ENCODE results near the gene SMYD4. TPM values are rescaled to one million over a fixed set of nuclear protein-coding genes. Genes with fewer than 3 reads are reported as not detected.

The SMYD4 gene
- total RNA-seq, 1 donor from 2014 or later, result 8.4 TPM

DNA sequence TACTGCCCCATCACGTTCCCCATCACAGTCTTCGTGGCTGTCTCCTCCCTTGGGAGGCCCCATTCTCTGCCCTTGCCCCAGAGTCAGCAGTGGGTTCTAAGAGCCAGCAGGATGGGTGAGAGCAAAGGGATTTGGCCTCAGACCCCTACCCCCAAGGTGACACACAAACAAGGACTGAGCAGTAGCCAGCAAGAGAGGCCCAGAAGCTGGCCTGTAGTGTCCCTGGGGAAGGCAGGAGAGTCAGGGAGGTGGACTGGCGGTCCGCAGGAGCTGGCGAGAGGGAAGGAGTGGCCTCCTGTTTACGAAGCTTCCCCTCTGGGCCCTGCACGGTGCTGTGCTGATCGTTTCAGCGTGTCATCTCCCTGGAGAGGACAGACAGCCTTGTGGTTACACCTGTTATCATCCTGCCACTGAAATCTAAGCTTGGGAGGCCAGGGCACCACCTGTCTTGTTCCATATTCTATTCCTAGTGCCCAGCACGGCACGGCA lies 96.8 kb downstream of the SMYD4 start:
- no peak overlapping the region for H3K4me3 Mint-ChIP-seq (ENCODE audit: unreplicated experiment)
- no peak for DNase-seq (ENCODE audit: low spot score)
- H3K4me1 Mint-ChIP-seq (ENCODE audit: low read depth), result peaks cover 23% of the 10 kb centered on the region
- no peaks in the 10 kb centered on the region for H3K9me3 Mint-ChIP-seq (ENCODE audit: low read depth)
- no peak overlapping the region for H3K27ac Mint-ChIP-seq (ENCODE audit: unreplicated experiment)
- TF ChIP-seq, protein P1, sequence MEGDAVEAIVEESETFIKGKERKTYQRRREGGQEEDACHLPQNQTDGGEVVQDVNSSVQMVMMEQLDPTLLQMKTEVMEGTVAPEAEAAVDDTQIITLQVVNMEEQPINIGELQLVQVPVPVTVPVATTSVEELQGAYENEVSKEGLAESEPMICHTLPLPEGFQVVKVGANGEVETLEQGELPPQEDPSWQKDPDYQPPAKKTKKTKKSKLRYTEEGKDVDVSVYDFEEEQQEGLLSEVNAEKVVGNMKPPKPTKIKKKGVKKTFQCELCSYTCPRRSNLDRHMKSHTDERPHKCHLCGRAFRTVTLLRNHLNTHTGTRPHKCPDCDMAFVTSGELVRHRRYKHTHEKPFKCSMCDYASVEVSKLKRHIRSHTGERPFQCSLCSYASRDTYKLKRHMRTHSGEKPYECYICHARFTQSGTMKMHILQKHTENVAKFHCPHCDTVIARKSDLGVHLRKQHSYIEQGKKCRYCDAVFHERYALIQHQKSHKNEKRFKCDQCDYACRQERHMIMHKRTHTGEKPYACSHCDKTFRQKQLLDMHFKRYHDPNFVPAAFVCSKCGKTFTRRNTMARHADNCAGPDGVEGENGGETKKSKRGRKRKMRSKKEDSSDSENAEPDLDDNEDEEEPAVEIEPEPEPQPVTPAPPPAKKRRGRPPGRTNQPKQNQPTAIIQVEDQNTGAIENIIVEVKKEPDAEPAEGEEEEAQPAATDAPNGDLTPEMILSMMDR (IDR thresholded peaks at IDR 0.05), result no peak
- peaks cover 8% of the 10 kb centered on the region for H3K36me3 Mint-ChIP-seq (ENCODE audit: low read depth)
- no peaks in the 10 kb centered on the region for H3K27me3 Mint-ChIP-seq (ENCODE audit: low read depth)

DNA sequence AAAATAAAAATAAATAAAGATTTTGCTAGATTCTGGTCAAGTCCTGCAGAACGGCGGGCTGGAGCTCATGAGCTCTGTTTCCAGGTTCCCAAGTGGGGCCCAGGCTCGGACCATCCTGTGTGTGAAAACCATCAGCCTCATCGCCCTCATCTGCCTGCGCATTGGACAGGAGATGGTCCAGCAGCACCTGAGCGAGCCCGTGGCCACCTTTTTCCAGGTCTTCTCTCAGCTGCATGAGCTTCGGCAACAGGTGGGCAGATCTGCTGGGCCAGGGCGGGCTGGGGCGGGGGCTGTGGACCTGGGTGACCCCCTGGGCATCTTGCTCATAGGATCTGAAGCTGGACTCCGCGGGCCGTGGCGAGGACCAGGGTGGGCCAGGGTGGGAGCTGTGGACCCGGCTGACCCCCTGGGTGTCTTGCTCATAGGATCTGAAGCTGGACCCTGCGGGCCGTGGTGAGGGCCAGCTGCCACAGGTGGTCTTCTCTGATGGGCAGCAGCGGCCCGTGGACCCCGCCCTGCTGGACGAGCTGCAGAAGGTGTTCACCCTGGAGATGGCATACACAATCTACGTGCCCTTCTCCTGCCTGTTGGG lies 97.4 kb downstream of the SMYD4 start:
- Mint-ChIP-seq H3K27ac (ENCODE audit: unreplicated experiment) (no peak overlapping the region), H3K27me3 (ENCODE audit: low read depth) (no peaks in the 10 kb centered on the region), H3K36me3 (ENCODE audit: low read depth) (peaks cover 8% of the 10 kb centered on the region), H3K4me1 (ENCODE audit: low read depth) (peaks cover 23% of the 10 kb centered on the region), H3K4me3 (ENCODE audit: unreplicated experiment) (no peak overlapping the region), H3K9me3 (ENCODE audit: low read depth) (no peaks in the 10 kb centered on the region)
- TF ChIP-seq, protein P1 (IDR thresholded peaks at IDR 0.05), result no peak
- no peak for DNase-seq (ENCODE audit: low spot score)

DNA sequence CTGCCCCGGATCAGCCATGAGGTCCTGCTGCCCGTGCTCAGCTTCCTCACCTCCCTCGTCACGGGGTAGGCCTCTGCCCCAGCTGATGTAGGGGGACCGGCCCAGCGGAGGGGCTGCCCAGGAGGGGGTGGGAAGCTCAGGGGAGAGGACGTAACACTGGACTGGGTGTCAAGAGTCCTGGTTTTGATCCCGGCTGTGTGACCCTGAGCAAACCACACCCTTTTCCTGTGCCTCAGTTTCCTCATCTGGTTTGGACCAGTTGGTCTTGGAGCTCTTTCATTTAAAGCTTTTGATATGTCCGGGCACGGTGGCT lies 98.6 kb downstream of the SMYD4 start:
- H3K36me3 Mint-ChIP-seq (ENCODE audit: low read depth), result peaks cover 8% of the 10 kb centered on the region
- TF ChIP-seq, protein P1 (IDR thresholded peaks at IDR 0.05), result no peak
- H3K27me3 Mint-ChIP-seq (ENCODE audit: low read depth), result no peaks in the 10 kb centered on the region
- H3K27ac Mint-ChIP-seq (ENCODE audit: unreplicated experiment), result no peak overlapping the region
- no peak for DNase-seq (ENCODE audit: low spot score)
- H3K9me3 Mint-ChIP-seq (ENCODE audit: low read depth), result no peaks in the 10 kb centered on the region
- H3K4me3 Mint-ChIP-seq (ENCODE audit: unreplicated experiment), result no peak overlapping the region
- H3K4me1 Mint-ChIP-seq (ENCODE audit: low read depth), result peaks cover 13% of the 10 kb centered on the region

DNA sequence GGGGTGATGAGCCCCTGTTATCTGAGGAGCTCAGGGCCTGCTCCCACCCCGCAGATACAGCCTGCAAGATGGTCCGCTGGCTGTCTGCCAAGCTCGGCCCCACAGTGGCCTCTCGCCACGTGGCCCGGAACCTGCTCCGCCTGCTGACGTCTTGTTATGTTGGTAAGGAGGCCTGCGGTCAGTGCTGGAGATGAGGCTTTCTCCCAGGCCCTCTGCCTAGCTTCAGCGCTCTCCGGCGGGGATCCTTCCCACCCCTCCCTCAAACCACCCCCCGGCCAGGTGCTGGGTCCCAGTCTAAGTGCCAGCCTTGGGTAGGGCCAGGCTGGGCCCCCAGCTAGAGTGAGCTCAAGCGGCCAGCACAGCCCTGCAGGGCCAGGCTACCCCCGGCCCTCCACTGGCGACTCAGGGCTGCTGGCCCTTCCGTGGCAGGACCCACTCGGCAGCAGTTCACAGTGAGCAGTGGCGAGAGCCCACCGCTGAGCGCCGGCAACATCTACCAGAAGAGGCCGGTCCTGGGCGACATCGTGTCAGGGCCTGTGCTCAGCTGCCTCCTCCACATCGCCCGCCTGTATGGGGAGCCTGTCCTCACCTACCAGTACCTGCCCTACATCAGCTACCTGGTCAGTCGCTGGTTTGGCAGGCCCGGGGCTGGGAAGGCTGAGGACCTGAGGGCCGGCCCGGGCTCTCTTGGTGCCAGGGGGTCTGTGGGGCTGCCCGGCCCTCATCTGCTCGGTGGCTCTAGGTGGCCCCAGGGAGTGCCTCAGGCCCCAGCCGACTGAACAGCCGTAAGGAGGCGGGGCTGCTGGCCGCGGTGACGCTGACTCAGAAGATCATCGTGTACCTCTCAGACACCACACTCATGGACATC lies 99.1 kb downstream of the SMYD4 start:
- Mint-ChIP-seq H3K9me3 (ENCODE audit: low read depth) (no peaks in the 10 kb centered on the region), H3K27me3 (ENCODE audit: low read depth) (no peaks in the 10 kb centered on the region), H3K27ac (ENCODE audit: unreplicated experiment) (no peak overlapping the region), H3K4me1 (ENCODE audit: low read depth) (peaks cover 13% of the 10 kb centered on the region), H3K4me3 (ENCODE audit: unreplicated experiment) (no peak overlapping the region), H3K36me3 (ENCODE audit: low read depth) (peaks cover 8% of the 10 kb centered on the region)
- DNase-seq (ENCODE audit: low spot score), result no peak
- TF ChIP-seq, protein P1 (IDR thresholded peaks at IDR 0.05), result no peak

DNA sequence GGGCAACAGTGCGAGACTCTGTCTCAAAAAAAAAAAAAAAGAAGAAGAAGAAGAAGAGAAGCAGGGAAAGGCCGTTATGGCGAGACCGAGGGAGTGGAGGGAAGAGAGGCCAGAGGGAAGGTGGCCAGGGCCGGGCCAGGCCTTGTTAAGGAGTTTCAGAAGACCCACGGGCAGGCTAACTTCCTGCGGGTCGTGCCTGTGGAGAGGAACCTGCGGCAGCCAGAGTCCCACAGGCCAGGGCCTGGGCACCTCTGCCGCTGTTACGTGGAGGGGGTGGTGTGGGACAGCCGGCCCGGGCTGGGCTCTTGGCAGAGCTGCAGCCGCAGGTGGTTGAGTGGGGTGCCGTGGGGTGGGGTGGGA lies 99.8 kb downstream of the SMYD4 start:
- TF ChIP-seq, protein P1 (IDR thresholded peaks at IDR 0.05), result no peak
- Mint-ChIP-seq H3K9me3 (ENCODE audit: low read depth) (no peaks in the 10 kb centered on the region), H3K27ac (ENCODE audit: unreplicated experiment) (no peak overlapping the region), H3K4me3 (ENCODE audit: unreplicated experiment) (no peak overlapping the region), H3K4me1 (ENCODE audit: low read depth) (peaks cover 18% of the 10 kb centered on the region), H3K27me3 (ENCODE audit: low read depth) (no peaks in the 10 kb centered on the region), H3K36me3 (ENCODE audit: low read depth) (peaks cover 8% of the 10 kb centered on the region)
- no peak for DNase-seq (ENCODE audit: low spot score)

Other genes starting within 250 kb of the SMYD4 start
- gene SLC43A2, start 201.1 kb downstream of the SMYD4 start, total RNA-seq, result 3.0 to 3.7 TPM (median 3.3 TPM) in 3 replicates
- 0.42 to 0.64 TPM (median 0.51 TPM) in 3 replicates for gene SCARF1, start 184.2 kb downstream of the SMYD4 start, total RNA-seq
- gene RILP, start 180.0 kb downstream of the SMYD4 start, total RNA-seq, result 1.8 to 2.0 TPM (median 1.8 TPM) in 3 replicates
- gene PRPF8, start 145.0 kb downstream of the SMYD4 start, total RNA-seq, result 164 to 235 TPM (median 164 TPM) in 3 replicates
- 5.6 to 9.5 TPM (median 9.2 TPM) in 3 replicates for gene TLCD2, start 119.5 kb downstream of the SMYD4 start, total RNA-seq
- 14.8 to 18.6 TPM (median 16.2 TPM) in 3 replicates for gene WDR81, start 105.2 kb downstream of the SMYD4 start, total RNA-seq
- gene SERPINF2, start 87.0 kb downstream of the SMYD4 start, total RNA-seq, result 0.15 to 0.24 TPM (median 0.15 TPM) in 3 replicates
- 14.6 to 69.2 TPM (median 15.2 TPM) in 3 replicates for gene SERPINF1, start 67.8 kb downstream of the SMYD4 start, total RNA-seq
- gene RPA1, start 103 bp upstream of the SMYD4 start, total RNA-seq, result 56.6 to 92.6 TPM (median 57.6 TPM) in 3 replicates
- 0.47 to 0.95 TPM (median 0.68 TPM) in 3 replicates for gene RTN4RL1, start 195.4 kb upstream of the SMYD4 start, total RNA-seq
- 29.4 to 43.1 TPM (median 31.3 TPM) in 3 replicates for gene DPH1, start 200.3 kb upstream of the SMYD4 start, total RNA-seq
- 26.6 to 30.2 TPM (median 30.1 TPM) in 3 replicates for gene OVCA2, start 212.1 kb upstream of the SMYD4 start, total RNA-seq
- gene HIC1, start 225.2 kb upstream of the SMYD4 start, total RNA-seq, result 3.3 to 9.0 TPM (median 8.8 TPM) in 3 replicates

All from chondrocyte (in vitro differentiated cells).